Measurements from ENCODE around the gene ALKBH6. TPM values are rescaled to one million over a fixed set of nuclear protein-coding genes. Genes with fewer than 3 reads are reported as not detected.

Gene ALKBH6
- total and polyA plus RNA-seq, 4 donors = 6.3 to 11.8 (median 8.8) TPM

DNA sequence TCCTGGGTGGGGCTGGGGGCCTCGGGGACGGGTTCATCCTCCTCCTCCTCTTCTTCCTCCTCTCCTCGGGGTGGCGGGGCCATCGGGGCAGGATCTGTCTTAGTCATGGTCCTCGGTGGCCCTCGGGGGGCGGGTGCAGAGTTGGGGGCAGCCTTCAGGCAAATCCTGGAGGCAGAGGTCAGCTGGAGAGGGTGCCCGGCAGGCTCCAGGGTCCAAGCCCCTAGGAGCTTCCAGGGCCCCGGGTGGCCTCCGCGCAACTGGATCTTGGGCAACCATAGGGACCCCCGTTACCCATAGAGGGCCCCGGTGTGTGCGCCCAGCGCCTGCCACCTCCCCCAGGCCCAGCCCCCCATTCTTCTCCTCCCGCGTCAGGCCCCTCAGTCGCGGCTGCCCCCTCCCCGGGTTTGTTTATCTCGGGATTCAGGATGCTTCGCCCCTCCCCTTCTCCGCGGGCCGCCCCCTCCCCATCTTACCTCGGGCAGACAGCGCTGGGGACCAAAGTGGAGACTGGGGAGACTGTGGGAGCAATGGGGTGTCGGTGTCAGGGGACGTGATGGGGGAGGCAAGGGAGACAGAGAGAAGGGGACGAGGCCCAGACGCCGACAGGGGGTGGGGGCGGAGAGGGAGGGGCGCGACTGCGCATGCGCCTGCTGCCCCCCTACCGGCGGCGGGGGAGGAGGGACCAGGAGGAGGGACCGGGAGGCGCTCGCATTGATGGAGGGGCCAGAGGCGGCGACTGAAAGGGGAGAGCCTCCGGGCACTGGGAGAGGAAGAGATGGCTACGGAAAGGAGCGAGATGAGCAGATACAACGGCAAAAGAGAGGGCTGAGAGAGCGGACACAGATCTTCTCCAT lies 18.5 kb upstream of the ALKBH6 start, which contains the start of gene CLIP3:
Gene CLIP3, minus strand, starts transcription at position 623 of the 854 bp plus-strand sequence. Its CDS starts 516 bp downstream, at position 107.
- TF ChIP-seq JUND (IDR thresholded peaks at IDR 0.05) (no peak), HNF4A (conservative IDR thresholded peaks at IDR 0.05) (no peak), RAD21 (IDR thresholded peaks at IDR 0.05) (no peak), YY1 (IDR thresholded peaks at IDR 0.05) (no peak), GABPA (IDR thresholded peaks at IDR 0.05 in 1 of 2, conservative IDR thresholded peaks at IDR 0.05 in 1 of 2) (no peak), SP1 (IDR thresholded peaks at IDR 0.05) (no peak), HNF4G (IDR thresholded peaks at IDR 0.05) (no peak), FOXA2 (IDR thresholded peaks at IDR 0.05) (no peak)
- TF ChIP-seq, protein P1, sequence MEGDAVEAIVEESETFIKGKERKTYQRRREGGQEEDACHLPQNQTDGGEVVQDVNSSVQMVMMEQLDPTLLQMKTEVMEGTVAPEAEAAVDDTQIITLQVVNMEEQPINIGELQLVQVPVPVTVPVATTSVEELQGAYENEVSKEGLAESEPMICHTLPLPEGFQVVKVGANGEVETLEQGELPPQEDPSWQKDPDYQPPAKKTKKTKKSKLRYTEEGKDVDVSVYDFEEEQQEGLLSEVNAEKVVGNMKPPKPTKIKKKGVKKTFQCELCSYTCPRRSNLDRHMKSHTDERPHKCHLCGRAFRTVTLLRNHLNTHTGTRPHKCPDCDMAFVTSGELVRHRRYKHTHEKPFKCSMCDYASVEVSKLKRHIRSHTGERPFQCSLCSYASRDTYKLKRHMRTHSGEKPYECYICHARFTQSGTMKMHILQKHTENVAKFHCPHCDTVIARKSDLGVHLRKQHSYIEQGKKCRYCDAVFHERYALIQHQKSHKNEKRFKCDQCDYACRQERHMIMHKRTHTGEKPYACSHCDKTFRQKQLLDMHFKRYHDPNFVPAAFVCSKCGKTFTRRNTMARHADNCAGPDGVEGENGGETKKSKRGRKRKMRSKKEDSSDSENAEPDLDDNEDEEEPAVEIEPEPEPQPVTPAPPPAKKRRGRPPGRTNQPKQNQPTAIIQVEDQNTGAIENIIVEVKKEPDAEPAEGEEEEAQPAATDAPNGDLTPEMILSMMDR (IDR thresholded peaks at IDR 0.05; ENCODE audit: low read depth, low read length, missing input control) = no peak
- TF ChIP-seq, protein P2, sequence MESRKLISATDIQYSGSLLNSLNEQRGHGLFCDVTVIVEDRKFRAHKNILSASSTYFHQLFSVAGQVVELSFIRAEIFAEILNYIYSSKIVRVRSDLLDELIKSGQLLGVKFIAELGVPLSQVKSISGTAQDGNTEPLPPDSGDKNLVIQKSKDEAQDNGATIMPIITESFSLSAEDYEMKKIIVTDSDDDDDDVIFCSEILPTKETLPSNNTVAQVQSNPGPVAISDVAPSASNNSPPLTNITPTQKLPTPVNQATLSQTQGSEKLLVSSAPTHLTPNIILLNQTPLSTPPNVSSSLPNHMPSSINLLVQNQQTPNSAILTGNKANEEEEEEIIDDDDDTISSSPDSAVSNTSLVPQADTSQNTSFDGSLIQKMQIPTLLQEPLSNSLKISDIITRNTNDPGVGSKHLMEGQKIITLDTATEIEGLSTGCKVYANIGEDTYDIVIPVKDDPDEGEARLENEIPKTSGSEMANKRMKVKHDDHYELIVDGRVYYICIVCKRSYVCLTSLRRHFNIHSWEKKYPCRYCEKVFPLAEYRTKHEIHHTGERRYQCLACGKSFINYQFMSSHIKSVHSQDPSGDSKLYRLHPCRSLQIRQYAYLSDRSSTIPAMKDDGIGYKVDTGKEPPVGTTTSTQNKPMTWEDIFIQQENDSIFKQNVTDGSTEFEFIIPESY (IDR thresholded peaks at IDR 0.05) = no peak
- peak within 1 kb of the TSS in 1 of 3 donors; percentile 32 for H3K4me3 ChIP-seq (ENCODE audit: low read depth in 1 of 3, low read length in 3 of 3)
- no peak for DNase-seq (ENCODE audit: low spot score)
- no peak within 1 kb of the TSS for H3K27ac ChIP-seq (ENCODE audit: low read depth in 1 of 2, low read length in 2 of 2)
- H3K4me1 ChIP-seq (ENCODE audit: control insufficient read depth in 4 of 4, insufficient read depth in 4 of 4, low read length in 3 of 4) = peaks cover 0 to 8% (median 1%) of the 10 kb centered on the region in 4 donors
- no peaks in the 10 kb centered on the region for H3K9me3 ChIP-seq (ENCODE audit: control insufficient read depth in 4 of 4, low read length in 3 of 4)
- no peaks in the 10 kb centered on the region for H3K27me3 ChIP-seq (ENCODE audit: control insufficient read depth in 4 of 4, insufficient read depth in 4 of 4, low read length in 3 of 4)
- H3K36me3 ChIP-seq (ENCODE audit: control insufficient read depth in 4 of 4, insufficient read depth in 3 of 4, low read depth in 1 of 4, low read length in 3 of 4) = peaks cover 0 to 4% (median 1%) of the 10 kb centered on the region in 4 donors
- 15% methylated on average over 51 of the region's 51 CpGs for WGBS
- H3K9ac ChIP-seq (ENCODE audit: low read depth in 1 of 2, low read length in 2 of 2) = no peak within 1 kb of the TSS

DNA sequence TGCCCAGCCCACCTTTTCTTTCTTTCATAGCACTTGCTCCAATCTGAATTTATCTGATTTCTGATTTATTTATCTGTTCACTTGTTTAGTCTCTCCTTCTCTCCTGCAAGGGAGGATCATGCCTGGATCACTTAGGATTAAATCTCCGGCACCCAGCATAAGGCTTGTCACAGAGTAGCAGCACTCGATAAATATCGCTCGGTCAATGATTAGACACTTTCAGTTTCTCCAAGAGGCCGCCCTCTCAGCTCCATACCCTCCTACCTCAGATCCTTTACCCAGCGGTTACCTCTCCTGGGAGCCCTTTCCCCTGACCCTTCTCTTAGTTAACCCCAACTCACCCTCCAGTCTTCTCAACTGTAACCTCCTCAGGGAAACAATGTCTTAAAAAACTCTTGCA lies 17.3 kb upstream of the ALKBH6 start:
- Histone ChIP-seq H3K27ac (ENCODE audit: low read depth in 1 of 2, low read length in 2 of 2) (no peak overlapping the region), H3K36me3 (ENCODE audit: control insufficient read depth in 4 of 4, insufficient read depth in 3 of 4, low read depth in 1 of 4, low read length in 3 of 4) (peaks cover 0 to 4% (median 1%) of the 10 kb centered on the region in 4 donors), H3K27me3 (ENCODE audit: control insufficient read depth in 4 of 4, insufficient read depth in 4 of 4, low read length in 3 of 4) (no peaks in the 10 kb centered on the region), H3K4me3 (ENCODE audit: low read depth in 1 of 3, low read length in 3 of 3) (peak overlapping the region in 1 of 3 donors; percentile 27), H3K9ac (ENCODE audit: low read depth in 1 of 2, low read length in 2 of 2) (no peak overlapping the region), H3K9me3 (ENCODE audit: control insufficient read depth in 4 of 4, low read length in 3 of 4) (no peaks in the 10 kb centered on the region), H3K4me1 (ENCODE audit: control insufficient read depth in 4 of 4, insufficient read depth in 4 of 4, low read length in 3 of 4) (peaks cover 0 to 8% (median 1%) of the 10 kb centered on the region in 4 donors)
- WGBS = 53% methylated on average over 6 of the region's 6 CpGs
- no peak for DNase-seq (ENCODE audit: low spot score)
- TF ChIP-seq HNF4A (conservative IDR thresholded peaks at IDR 0.05) (no peak), JUND (IDR thresholded peaks at IDR 0.05) (no peak), RAD21 (IDR thresholded peaks at IDR 0.05) (no peak), FOXA2 (IDR thresholded peaks at IDR 0.05) (no peak), YY1 (IDR thresholded peaks at IDR 0.05) (no peak), GABPA (IDR thresholded peaks at IDR 0.05 in 1 of 2, conservative IDR thresholded peaks at IDR 0.05 in 1 of 2) (no peak), FOXA1 (IDR thresholded peaks at IDR 0.05) (no peak), NR2F2 (IDR thresholded peaks at IDR 0.05) (no peak), EGR1 (IDR thresholded peaks at IDR 0.05; ENCODE audit: low read depth in 2 of 2) (no peak), HNF4G (IDR thresholded peaks at IDR 0.05) (no peak), RXRA (IDR thresholded peaks at IDR 0.05) (no peak), TAF1 (conservative IDR thresholded peaks at IDR 0.05) (no peak), SP1 (IDR thresholded peaks at IDR 0.05) (no peak)
- TF ChIP-seq, protein P1 (IDR thresholded peaks at IDR 0.05; ENCODE audit: low read depth, low read length, missing input control) = no peak
- TF ChIP-seq, protein P3, sequence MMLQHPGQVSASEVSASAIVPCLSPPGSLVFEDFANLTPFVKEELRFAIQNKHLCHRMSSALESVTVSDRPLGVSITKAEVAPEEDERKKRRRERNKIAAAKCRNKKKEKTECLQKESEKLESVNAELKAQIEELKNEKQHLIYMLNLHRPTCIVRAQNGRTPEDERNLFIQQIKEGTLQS (IDR thresholded peaks at IDR 0.05) = no peak
- TF ChIP-seq, protein P2 (IDR thresholded peaks at IDR 0.05) = no peak
- TF ChIP-seq, protein P4, sequence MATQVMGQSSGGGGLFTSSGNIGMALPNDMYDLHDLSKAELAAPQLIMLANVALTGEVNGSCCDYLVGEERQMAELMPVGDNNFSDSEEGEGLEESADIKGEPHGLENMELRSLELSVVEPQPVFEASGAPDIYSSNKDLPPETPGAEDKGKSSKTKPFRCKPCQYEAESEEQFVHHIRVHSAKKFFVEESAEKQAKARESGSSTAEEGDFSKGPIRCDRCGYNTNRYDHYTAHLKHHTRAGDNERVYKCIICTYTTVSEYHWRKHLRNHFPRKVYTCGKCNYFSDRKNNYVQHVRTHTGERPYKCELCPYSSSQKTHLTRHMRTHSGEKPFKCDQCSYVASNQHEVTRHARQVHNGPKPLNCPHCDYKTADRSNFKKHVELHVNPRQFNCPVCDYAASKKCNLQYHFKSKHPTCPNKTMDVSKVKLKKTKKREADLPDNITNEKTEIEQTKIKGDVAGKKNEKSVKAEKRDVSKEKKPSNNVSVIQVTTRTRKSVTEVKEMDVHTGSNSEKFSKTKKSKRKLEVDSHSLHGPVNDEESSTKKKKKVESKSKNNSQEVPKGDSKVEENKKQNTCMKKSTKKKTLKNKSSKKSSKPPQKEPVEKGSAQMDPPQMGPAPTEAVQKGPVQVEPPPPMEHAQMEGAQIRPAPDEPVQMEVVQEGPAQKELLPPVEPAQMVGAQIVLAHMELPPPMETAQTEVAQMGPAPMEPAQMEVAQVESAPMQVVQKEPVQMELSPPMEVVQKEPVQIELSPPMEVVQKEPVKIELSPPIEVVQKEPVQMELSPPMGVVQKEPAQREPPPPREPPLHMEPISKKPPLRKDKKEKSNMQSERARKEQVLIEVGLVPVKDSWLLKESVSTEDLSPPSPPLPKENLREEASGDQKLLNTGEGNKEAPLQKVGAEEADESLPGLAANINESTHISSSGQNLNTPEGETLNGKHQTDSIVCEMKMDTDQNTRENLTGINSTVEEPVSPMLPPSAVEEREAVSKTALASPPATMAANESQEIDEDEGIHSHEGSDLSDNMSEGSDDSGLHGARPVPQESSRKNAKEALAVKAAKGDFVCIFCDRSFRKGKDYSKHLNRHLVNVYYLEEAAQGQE (IDR thresholded peaks at IDR 0.05) = no peak
